ENCODE measurements around the gene SCGN.

DNA sequence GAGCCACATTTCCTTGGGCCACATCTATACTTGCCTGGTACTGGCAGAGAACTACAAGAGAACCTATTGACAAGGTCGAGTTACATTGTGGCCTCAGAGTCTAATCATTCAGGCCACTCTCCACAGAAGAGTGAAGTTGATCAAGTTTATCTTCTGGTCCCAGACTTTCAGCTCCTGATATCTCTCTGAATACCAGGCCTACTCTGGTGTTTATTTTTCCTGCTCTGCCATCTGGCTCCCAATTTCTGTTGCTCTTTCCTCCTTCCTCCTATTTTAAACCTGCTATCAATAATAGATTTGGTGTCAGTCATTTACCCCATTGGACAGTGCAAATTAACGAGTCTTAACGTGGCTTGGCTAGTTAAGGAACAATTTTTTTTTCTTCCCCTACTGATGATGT, 46.6 kb downstream of the SCGN start:
- TF ChIP-seq EZH2 (IDR thresholded peaks at IDR 0.05; ENCODE audit: borderline replicate concordance, low read depth, low read length, severe bottlenecking): no peak
- TF ChIP-seq, protein P1, sequence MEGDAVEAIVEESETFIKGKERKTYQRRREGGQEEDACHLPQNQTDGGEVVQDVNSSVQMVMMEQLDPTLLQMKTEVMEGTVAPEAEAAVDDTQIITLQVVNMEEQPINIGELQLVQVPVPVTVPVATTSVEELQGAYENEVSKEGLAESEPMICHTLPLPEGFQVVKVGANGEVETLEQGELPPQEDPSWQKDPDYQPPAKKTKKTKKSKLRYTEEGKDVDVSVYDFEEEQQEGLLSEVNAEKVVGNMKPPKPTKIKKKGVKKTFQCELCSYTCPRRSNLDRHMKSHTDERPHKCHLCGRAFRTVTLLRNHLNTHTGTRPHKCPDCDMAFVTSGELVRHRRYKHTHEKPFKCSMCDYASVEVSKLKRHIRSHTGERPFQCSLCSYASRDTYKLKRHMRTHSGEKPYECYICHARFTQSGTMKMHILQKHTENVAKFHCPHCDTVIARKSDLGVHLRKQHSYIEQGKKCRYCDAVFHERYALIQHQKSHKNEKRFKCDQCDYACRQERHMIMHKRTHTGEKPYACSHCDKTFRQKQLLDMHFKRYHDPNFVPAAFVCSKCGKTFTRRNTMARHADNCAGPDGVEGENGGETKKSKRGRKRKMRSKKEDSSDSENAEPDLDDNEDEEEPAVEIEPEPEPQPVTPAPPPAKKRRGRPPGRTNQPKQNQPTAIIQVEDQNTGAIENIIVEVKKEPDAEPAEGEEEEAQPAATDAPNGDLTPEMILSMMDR (IDR thresholded peaks at IDR 0.05; ENCODE audit: borderline replicate concordance, extremely low read depth, low read length, poor library complexity, severe bottlenecking): no peak

Measured in DND-41 (cell line).